HCT116 (cell line): Measurements from ENCODE around the gene PHKA2. TPM values are rescaled to one million over a fixed set of nuclear protein-coding genes. Genes with fewer than 3 reads are reported as not detected.

Experiments used
- ATAC-seq: fragments of 200-7000 bp; cut with Tn5 transposase; 2 replicates; pipeline ENCODE4 v1.9.1; 2020; ENCODE audit warnings: mild to moderate bottlenecking, moderate library complexity
- BruUV-seq: library from RNA; stranded (reverse); fragments of 400-500 nt; replicated peaks from 2 replicates; lab custom pipeline; 2021; lab: Mats Ljungman, UMichigan
- CTCF ChIA-PET: fragments of 300-600 bp; sonication (Branson Sonifier 250); formaldehyde crosslinking; loops from one replicate; lab custom pipeline; 2021; ENCODE audit warnings: antibody characterized with exemption; lab: Charles Lee
- POLR2A ChIA-PET: fragments of 300-600, 350-600 bp; sonication (Branson Sonifier 250); formaldehyde crosslinking; loops from one replicate; lab custom pipeline; 2021; ENCODE audit warnings: antibody characterized with exemption; lab: Charles Lee
- RAD21 ChIA-PET, 2 experiments: fragments of 300-600 bp; sonication (Branson Sonifier 250); formaldehyde crosslinking; loops; one replicate each; lab custom pipeline; 2023; ENCODE audit warnings: low total read pairs in 2 of 2; ENCODE audit not compliant: uncharacterized antibody in 2 of 2, unreplicated experiment in 2 of 2, low non-redundant PET in 1 of 2; lab: Charles Lee
- DNase-seq: peaks from one replicate; pipeline ENCODE4 v3.0.0-alpha.2; 2010; ENCODE audit warnings: low read depth, low spot score
- H2AFZ ChIP-seq: fragments of 200-600 bp; shearing (Covaris generic), sonication (generic); 2 replicates; pipeline ENCODE4 v1.6.1; 2017; ENCODE audit warnings: low read depth, mixed run types, mixed read lengths, antibody characterized with exemption, low read length; ENCODE audit not compliant: poor library complexity, severe bottlenecking
- H3K27ac ChIP-seq: 2 replicates; pipeline ENCODE4 v1.5.1; 2012; ENCODE audit warnings: low read depth, low read length
- H3K27me3 ChIP-seq: fragments of 200-600 bp; sonication (generic); 2 replicates; pipeline ENCODE4 v1.6.1; 2016; ENCODE audit warnings: mixed run types, low read length, mixed read lengths; ENCODE audit not compliant: insufficient read depth
- H3K36me3 ChIP-seq, 2 experiments: fragments of 200-500 bp in 1 of 2; fragments of 200-600 bp in 1 of 2; sonication (Bioruptor generic) in 1 of 2; sonication (generic) in 1 of 2; 2 replicates each; pipeline versions ENCODE4 v1.5.1 to v1.6.1; 2014 to 2016; ENCODE audit warnings: low read length in 2 of 2, inconsistent platforms in 1 of 2, mixed read lengths in 1 of 2, mixed run types in 1 of 2; ENCODE audit not compliant: insufficient read depth in 2 of 2, control insufficient read depth in 1 of 2
- H3K4me1 ChIP-seq, 2 experiments: fragments of 200-600 bp in 1 of 2; sonication (generic) in 1 of 2; 2 replicates each; pipeline versions ENCODE4 v1.5.1 to v1.6.1; 2012 to 2017; ENCODE audit warnings: low read length in 2 of 2, inconsistent platforms in 1 of 2, mild to moderate bottlenecking in 1 of 2, mixed read lengths in 1 of 2, mixed run types in 1 of 2, moderate library complexity in 1 of 2; ENCODE audit not compliant: insufficient read depth in 2 of 2, control insufficient read depth in 1 of 2
- H3K4me2 ChIP-seq: fragments of 200-600 bp; sonication (generic); 2 replicates; pipeline ENCODE4 v1.6.1; 2017; ENCODE audit warnings: mixed run types, low read length, mixed read lengths
- H3K4me3 ChIP-seq, 2 experiments: fragments of 200-600 bp in 1 of 2; sonication (generic) in 1 of 2; replicated peaks in 1 of 2; 2 replicates each; pipeline ENCODE4 v1.5.1; 2011 to 2016; ENCODE audit warnings: low read length in 2 of 2, control low read depth in 1 of 2, low read depth in 1 of 2, mild to moderate bottlenecking in 1 of 2, mixed read lengths in 1 of 2, mixed run types in 1 of 2
- H3K79me2 ChIP-seq: fragments of 200-600 bp; sonication (generic); 2 replicates; pipeline ENCODE4 v1.6.1; 2017; ENCODE audit warnings: mild to moderate bottlenecking, mixed run types, low read length, moderate library complexity, mixed read lengths; ENCODE audit not compliant: insufficient read depth
- H3K9ac ChIP-seq: fragments of 200-600 bp; sonication (generic); 2 replicates; pipeline ENCODE4 v1.6.1; 2016; ENCODE audit warnings: low read length, mixed read lengths
- H3K9me2 ChIP-seq: fragments of 200-600 bp; sonication (generic), shearing (Covaris generic); 2 replicates; pipeline ENCODE4 v1.6.1; 2017; ENCODE audit warnings: mixed run types, mild to moderate bottlenecking, moderate library complexity; ENCODE audit not compliant: insufficient read depth
- H3K9me3 ChIP-seq, 2 experiments: fragments of 200-500 bp in 1 of 2; fragments of 200-600 bp in 1 of 2; sonication (Bioruptor generic) in 1 of 2; sonication (generic) in 1 of 2; 2 replicates each; pipeline ENCODE4 v1.6.1; 2014 to 2017; ENCODE audit warnings: low read length in 2 of 2, mixed read lengths in 2 of 2, inconsistent platforms in 1 of 2, low read depth in 1 of 2, mild to moderate bottlenecking in 1 of 2, mixed run types in 1 of 2, moderate library complexity in 1 of 2; ENCODE audit not compliant: control insufficient read depth in 1 of 2, insufficient read depth in 1 of 2
- H4K20me1 ChIP-seq: fragments of 200-600 bp; sonication (generic), shearing (Covaris generic); 2 replicates; pipeline ENCODE4 v1.6.1; 2017; ENCODE audit warnings: mixed run types, mild to moderate bottlenecking, moderate library complexity; ENCODE audit not compliant: insufficient read depth
- CBX3 ChIP-seq: IDR thresholded peaks from 2 replicates; pipeline ENCODE4 v1.6.1; 2012; ENCODE audit warnings: low read depth
- EGR1 ChIP-seq: IDR thresholded peaks from 2 replicates; pipeline ENCODE4 v1.6.1; 2012; ENCODE audit warnings: low read depth
- ELF1 ChIP-seq: IDR thresholded peaks from 2 replicates; pipeline ENCODE4 v1.6.1; 2012; ENCODE audit warnings: low read depth, borderline replicate concordance
- EZH2phosphoT487 ChIP-seq: fragments of 200-600 bp; IDR thresholded peaks from 2 replicates; pipeline ENCODE4 v1.6.1; 2018; ENCODE audit warnings: antibody characterized with exemption, borderline replicate concordance
- FOSL1 ChIP-seq: IDR thresholded peaks from 2 replicates; pipeline ENCODE4 v1.6.1; 2012; ENCODE audit warnings: low read depth
- POLR2A ChIP-seq: IDR thresholded peaks from 2 replicates; pipeline ENCODE4 v1.7.0; 2011; ENCODE audit warnings: borderline replicate concordance; ENCODE audit not compliant: insufficient read depth, insufficient read length; ENCODE audit errors: extremely low read depth
- RAD21 ChIP-seq: IDR thresholded peaks from 2 replicates; pipeline ENCODE4 v1.6.1; 2012; ENCODE audit warnings: low read depth, mild to moderate bottlenecking
- SRF ChIP-seq: IDR thresholded peaks from 2 replicates; pipeline ENCODE4 v1.6.1; 2012; ENCODE audit warnings: low read depth
- ZFX ChIP-seq: fragments of 450-650 bp; IDR thresholded peaks from 2 replicates; pipeline ENCODE4 v1.6.1; 2017
- ZNF274 ChIP-seq: fragments of 200-500 bp; sonication (Bioruptor generic); IDR thresholded peaks from 2 replicates; pipeline ENCODE4 v1.6.1; 2014; ENCODE audit warnings: mild to moderate bottlenecking, low read depth, low read length, inconsistent platforms
- intact Hi-C: fragments of 100-400 bp; cut with micrococcal nuclease; formaldehyde crosslinking; loops from 2 replicates; pipeline ENCODE4 v1.10.0; 2022
- total RNA-seq: library from RNA; stranded (reverse); gene quantifications from one replicate; pipeline ENCODE4 v1.2.1, GENCODE V29; 2021; ENCODE audit not compliant: unreplicated experiment
- TF ChIP-seq, protein P1 (sequence below): IDR thresholded peaks from 2 replicates; pipeline ENCODE4 v1.6.1; 2012
- TF ChIP-seq, protein P2 (sequence below), 3 experiments: fragments of 200-600 bp in 1 of 3; sonication (generic) in 1 of 3; IDR thresholded peaks in 2 of 3; conservative IDR thresholded peaks in 1 of 3; 2 replicates each; pipeline ENCODE4 v1.5.1; 2012 to 2017; ENCODE audit warnings: low read depth in 2 of 3, low read length in 2 of 3, antibody characterized with exemption in 1 of 3, borderline replicate concordance in 1 of 3, control low read depth in 1 of 3, mild to moderate bottlenecking in 1 of 3, mixed read lengths in 1 of 3, mixed run types in 1 of 3, moderate library complexity in 1 of 3; ENCODE audit not compliant: insufficient read depth in 1 of 3

Gene PHKA2
- total RNA-seq, 1 experiment from 2014 or later, result 23.8 TPM

GRCh38 chrX:18891548-18891945, 92.4 kb downstream of the PHKA2 start:
- Histone ChIP-seq H3K4me2 (no peak overlapping the region), H3K4me1 (peaks cover 6 to 9% of the 10 kb centered on the region in 2 experiments; a peak in 2 of 4 replicates), H3K36me3 (no peaks in the 10 kb centered on the region), H3K4me3 (no peak overlapping the region), H3K9me2 (no peaks in the 10 kb centered on the region), H2AFZ (no peak overlapping the region), H3K27me3 (no peaks in the 10 kb centered on the region), H3K9ac (no peak overlapping the region), H3K9me3 (no peaks in the 10 kb centered on the region), H3K79me2 (no peaks in the 10 kb centered on the region), H4K20me1 (no peaks in the 10 kb centered on the region), H3K27ac (no peak overlapping the region)
- ChIA-PET RAD21 (no interaction called here), CTCF (no interaction called here), POLR2A (no interaction called here)
- DNase-seq (no peak), ATAC-seq (no peak)
- intact Hi-C loops, result no loop called here
- BruUV-seq, result no TSS peak
- TF ChIP-seq CBX3 (no peak), ELF1 (no peak), ZNF274 (no peak), POLR2A (no peak), EZH2phosphoT487 (no peak), ZFX (no peak), SRF (no peak), FOSL1 (no peak), RAD21 (no peak), EGR1 (no peak)
- TF ChIP-seq, protein P1, sequence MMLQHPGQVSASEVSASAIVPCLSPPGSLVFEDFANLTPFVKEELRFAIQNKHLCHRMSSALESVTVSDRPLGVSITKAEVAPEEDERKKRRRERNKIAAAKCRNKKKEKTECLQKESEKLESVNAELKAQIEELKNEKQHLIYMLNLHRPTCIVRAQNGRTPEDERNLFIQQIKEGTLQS, result no peak
- TF ChIP-seq, protein P2, sequence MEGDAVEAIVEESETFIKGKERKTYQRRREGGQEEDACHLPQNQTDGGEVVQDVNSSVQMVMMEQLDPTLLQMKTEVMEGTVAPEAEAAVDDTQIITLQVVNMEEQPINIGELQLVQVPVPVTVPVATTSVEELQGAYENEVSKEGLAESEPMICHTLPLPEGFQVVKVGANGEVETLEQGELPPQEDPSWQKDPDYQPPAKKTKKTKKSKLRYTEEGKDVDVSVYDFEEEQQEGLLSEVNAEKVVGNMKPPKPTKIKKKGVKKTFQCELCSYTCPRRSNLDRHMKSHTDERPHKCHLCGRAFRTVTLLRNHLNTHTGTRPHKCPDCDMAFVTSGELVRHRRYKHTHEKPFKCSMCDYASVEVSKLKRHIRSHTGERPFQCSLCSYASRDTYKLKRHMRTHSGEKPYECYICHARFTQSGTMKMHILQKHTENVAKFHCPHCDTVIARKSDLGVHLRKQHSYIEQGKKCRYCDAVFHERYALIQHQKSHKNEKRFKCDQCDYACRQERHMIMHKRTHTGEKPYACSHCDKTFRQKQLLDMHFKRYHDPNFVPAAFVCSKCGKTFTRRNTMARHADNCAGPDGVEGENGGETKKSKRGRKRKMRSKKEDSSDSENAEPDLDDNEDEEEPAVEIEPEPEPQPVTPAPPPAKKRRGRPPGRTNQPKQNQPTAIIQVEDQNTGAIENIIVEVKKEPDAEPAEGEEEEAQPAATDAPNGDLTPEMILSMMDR (IDR thresholded peaks at IDR 0.05 in 2 of 3, conservative IDR thresholded peaks at IDR 0.05 in 1 of 3; ENCODE audit: borderline replicate concordance in 1 of 3, insufficient read depth in 1 of 3, low read depth in 2 of 3, low read length in 2 of 3), result no peak
